Caco-2 (cell line): ENCODE measurements around the gene IQCC. TPM values are rescaled to one million over a fixed set of nuclear protein-coding genes. Genes with fewer than 3 reads are reported as not detected.

Experiments
- BruUV-seq: library from RNA; stranded (reverse); fragments of 400-500 nt; replicated peaks from 2 replicates; lab custom pipeline; 2021; lab: Mats Ljungman, UMichigan
- CTCF ChIA-PET: fragments of 300-600 bp; sonication (Branson Sonifier 250); formaldehyde crosslinking; loops from one replicate; lab custom pipeline; 2022; ENCODE audit warnings: antibody characterized with exemption; lab: Charles Lee
- POLR2A ChIA-PET: fragments of 300-600 bp; sonication (Branson Sonifier 250); formaldehyde crosslinking; loops from one replicate; lab custom pipeline; 2022; ENCODE audit warnings: antibody characterized with exemption; lab: Charles Lee
- DNase-seq, 2 experiments: peaks; one replicate each; pipeline versions ENCODE4 v3.0.0 to v3.0.0-alpha.2; 2020 to 2022
- H3K27me3 ChIP-seq: replicated peaks from 2 replicates; pipeline ENCODE4 v1.6.0; 2011; ENCODE audit warnings: low read length; ENCODE audit not compliant: control insufficient read depth, insufficient read depth
- H3K36me3 ChIP-seq: 2 replicates; pipeline ENCODE4 v1.5.1; 2011; ENCODE audit warnings: low read length; ENCODE audit not compliant: control insufficient read depth, insufficient read depth
- H3K4me1 ChIP-seq: fragments of 250-450 bp; sonication (Bioruptor Pico); 2 replicates; pipeline ENCODE4 v1.5.1; 2020; ENCODE audit warnings: mild to moderate bottlenecking
- H3K4me3 ChIP-seq: 2 replicates; pipeline ENCODE4 v1.5.1; 2011; ENCODE audit warnings: low read depth, mild to moderate bottlenecking, control low read depth, low read length
- H3K9me3 ChIP-seq: fragments of 250-450 bp; sonication (Bioruptor Pico); 2 replicates; pipeline ENCODE4 v1.5.1; 2020; ENCODE audit warnings: mild to moderate bottlenecking, moderate library complexity
- H3K27ac Mint-ChIP-seq: one replicate; pipeline ENCODE4 v1.8.0; 2022; ENCODE audit warnings: mixed read lengths; ENCODE audit not compliant: unreplicated experiment
- H3K27me3 Mint-ChIP-seq: one replicate; pipeline ENCODE4 v1.8.0; 2022; ENCODE audit warnings: mixed read lengths; ENCODE audit not compliant: insufficient read depth, unreplicated experiment
- H3K36me3 Mint-ChIP-seq: one replicate; pipeline ENCODE4 v1.8.0; 2022; ENCODE audit warnings: mild to moderate bottlenecking, mixed read lengths; ENCODE audit not compliant: insufficient read depth, unreplicated experiment
- H3K4me1 Mint-ChIP-seq: one replicate; pipeline ENCODE4 v1.8.0; 2022; ENCODE audit warnings: low read depth, mixed read lengths; ENCODE audit not compliant: unreplicated experiment
- H3K4me3 Mint-ChIP-seq: one replicate; pipeline ENCODE4 v1.8.0; 2022; ENCODE audit warnings: mild to moderate bottlenecking, moderate library complexity, mixed read lengths; ENCODE audit not compliant: unreplicated experiment
- H3K9me3 Mint-ChIP-seq: one replicate; pipeline ENCODE4 v1.8.0; 2022; ENCODE audit warnings: mixed read lengths; ENCODE audit not compliant: unreplicated experiment
- CTCF ChIP-seq, 2 experiments: fragments of 200-600 bp in 1 of 2; IDR thresholded peaks; 1 replicate in 1 of 2; 2 replicates in 1 of 2; pipeline versions ENCODE4 v1.5.1 to v1.8.0; 2011 to 2022; ENCODE audit warnings: antibody characterized with exemption in 1 of 2, control low read depth in 1 of 2, inconsistent platforms in 1 of 2, low read depth in 1 of 2, low read length in 1 of 2, mild to moderate bottlenecking in 1 of 2, moderate library complexity in 1 of 2; ENCODE audit not compliant: insufficient read depth in 1 of 2, severe bottlenecking in 1 of 2, unreplicated experiment in 1 of 2
- intact Hi-C: fragments of 100-400 bp; cut with micrococcal nuclease; formaldehyde crosslinking; loops from one replicate; pipeline ENCODE4 v1.10.0; 2022; ENCODE audit not compliant: unreplicated experiment
- total RNA-seq: library from RNA; stranded (reverse); gene quantifications from 2 replicates; pipeline ENCODE4 v1.2.3, GENCODE V29; 2022

Gene IQCC
- total RNA-seq, 1 experiment from 2014 or later = 3.4 TPM

GRCh38 chr1:32199717-32200072 is 5.8 kb upstream of the IQCC start:
- peak overlapping the region; percentile 68 for H3K27ac Mint-ChIP-seq
- no peaks in the 10 kb centered on the region for H3K4me1 Mint-ChIP-seq
- TF ChIP-seq CTCF (IDR thresholded peaks at IDR 0.05; ENCODE audit: insufficient read depth in 1 of 2, low read depth in 1 of 2, low read length in 1 of 2, severe bottlenecking in 1 of 2, unreplicated experiment in 1 of 2) = no peak
- Histone ChIP-seq H3K9me3 (no peaks in the 10 kb centered on the region), H3K4me1 (peaks cover 4% of the 10 kb centered on the region; the same call in 1 of the 2 replicates), H3K36me3 (no peaks in the 10 kb centered on the region), H3K4me3 (peak overlapping the region; percentile 60; the same call in 1 of the 2 replicates), H3K27me3 (no peaks in the 10 kb centered on the region)
- H3K36me3 Mint-ChIP-seq = peaks cover 29% of the 10 kb centered on the region
- intact Hi-C loops = no loop called here
- no peak for DNase-seq
- no peaks in the 10 kb centered on the region for H3K27me3 Mint-ChIP-seq
- ChIA-PET CTCF (interaction anchor here (1.1 kb wide), 1 partner anchor 41 kb away, joined by 5 read pairs; no protein-coding TSS in a partner anchor), POLR2A (interaction anchor here (0.6 to 1.1 kb wide), 2 partner anchors 20 to 38 kb away, joined by 4 to 5 read pairs; partner anchors contain the start of gene TXLNA)
- no peaks in the 10 kb centered on the region for H3K9me3 Mint-ChIP-seq
- H3K4me3 Mint-ChIP-seq = peak overlapping the region; percentile 80
- no TSS peak for BruUV-seq

GRCh38 chr1:32200226-32201010 is 5.1 kb upstream of the IQCC start, which contains the start of gene CCDC28B:
Gene CCDC28B, plus strand, starts transcription at chr1:32200595. Its CDS starts 1,341 bp downstream, at chr1:32201936.
- no peaks in the 10 kb centered on the region for H3K4me1 Mint-ChIP-seq
- CTCF ChIA-PET = interaction anchor here (0.6 to 1.4 kb wide), 5 partner anchors 15 to 187 kb away, joined by 3 to 6 read pairs (median 4); no protein-coding TSS in a partner anchor
- H3K4me3 ChIP-seq = peak within 1 kb of the TSS; percentile 60
- POLR2A ChIA-PET = interaction anchor here (0.6 to 1.2 kb wide), 3 partner anchors 9 to 93 kb away, joined by 3 to 4 read pairs (median 3); partner anchors contain the start of genes KPNA6 and TXLNA
- no peak for TF ChIP-seq CTCF (IDR thresholded peaks at IDR 0.05; ENCODE audit: insufficient read depth in 1 of 2, low read depth in 1 of 2, low read length in 1 of 2, severe bottlenecking in 1 of 2, unreplicated experiment in 1 of 2)
- H3K4me3 Mint-ChIP-seq = peak within 1 kb of the TSS; percentile 80
- intact Hi-C loops = no loop called here
- H3K9me3 ChIP-seq = no peaks in the 10 kb centered on the region
- peak within 1 kb of the TSS; percentile 68 for H3K27ac Mint-ChIP-seq
- no peaks in the 10 kb centered on the region for H3K9me3 Mint-ChIP-seq
- no peaks in the 10 kb centered on the region for H3K27me3 ChIP-seq
- H3K36me3 Mint-ChIP-seq = peaks cover 30% of the 10 kb centered on the region
- peak; percentile 37 to 40 for DNase-seq
- no peaks in the 10 kb centered on the region for H3K27me3 Mint-ChIP-seq
- H3K36me3 ChIP-seq = no peaks in the 10 kb centered on the region
- peaks cover 4% of the 10 kb centered on the region; the same call in 1 of the 2 replicates for H3K4me1 ChIP-seq
- no TSS peak for BruUV-seq
